Measurements from ENCODE around the gene DPF3. TPM values are rescaled to one million over a fixed set of nuclear protein-coding genes. Genes with fewer than 3 reads are reported as not detected.

The DPF3 gene
- polyA plus RNA-seq, 3 donors: 3.8 to 4.8 (median 3.9) TPM

GRCh38 chr14:72578514-72578913 lies 315.4 kb downstream of the DPF3 start:
- DNase-seq (ENCODE audit: extremely low read depth in 1 of 11, low read depth in 9 of 11, low spot score in 4 of 11): no peak

- DNase-seq (ENCODE audit: extremely low read depth in 1 of 11, low read depth in 9 of 11, low spot score in 4 of 11): no peak
These were observed 316.4 kb downstream of the DPF3 start for GRCh38 chr14:72577521-72577920.

- no peak for DNase-seq (ENCODE audit: extremely low read depth in 1 of 11, low read depth in 9 of 11, low spot score in 4 of 11)
These were observed 317.6 kb downstream of the DPF3 start for GRCh38 chr14:72576258-72576657.

GRCh38 chr14:72574715-72575114 lies 319.2 kb downstream of the DPF3 start:
- no peak for DNase-seq (ENCODE audit: extremely low read depth in 1 of 11, low read depth in 9 of 11, low spot score in 4 of 11)

GRCh38 chr14:72573725-72574417 lies 320.0 kb downstream of the DPF3 start:
- no peak for DNase-seq (ENCODE audit: extremely low read depth in 1 of 11, low read depth in 9 of 11, low spot score in 4 of 11)

Other genes starting within 250 kb of the DPF3 start
- 10 to 100 TPM; 14.7 to 21.8 (median 19.1) TPM for gene DCAF4, start 32.4 kb upstream of the DPF3 start, polyA plus RNA-seq (ENCODE audit: insufficient read length in 3 of 3)
- gene ZFYVE1, start 133.0 kb upstream of the DPF3 start, polyA plus RNA-seq (ENCODE audit: insufficient read length in 3 of 3): 10 to 100 TPM; 18.7 to 23.8 (median 19.6) TPM
- gene RBM25, start 164.4 kb upstream of the DPF3 start, polyA plus RNA-seq (ENCODE audit: insufficient read length in 3 of 3): 100 to 1,000 TPM; 147 to 194 (median 184) TPM
- 10 to 100 TPM; 67.9 to 74.1 (median 68.4) TPM for gene PSEN1, start 242.4 kb upstream of the DPF3 start, polyA plus RNA-seq (ENCODE audit: insufficient read length in 3 of 3)